HG02610 (cell line): ENCODE data around the gene SYNE2.
"Not testable (repeated sequence)": the region's sequence is repeated elsewhere in the genome, so short reads cannot be mapped to it uniquely, and the experiment has no call there.

Source experiments
- ATAC-seq: cut with Tn5 transposase; IDR thresholded peaks from one replicate; pipeline ENCODE4 v1.9.1; 2021; ENCODE audit warnings: mild to moderate bottlenecking, moderate library complexity; ENCODE audit not compliant: unreplicated experiment

Gene SYNE2

DNA sequence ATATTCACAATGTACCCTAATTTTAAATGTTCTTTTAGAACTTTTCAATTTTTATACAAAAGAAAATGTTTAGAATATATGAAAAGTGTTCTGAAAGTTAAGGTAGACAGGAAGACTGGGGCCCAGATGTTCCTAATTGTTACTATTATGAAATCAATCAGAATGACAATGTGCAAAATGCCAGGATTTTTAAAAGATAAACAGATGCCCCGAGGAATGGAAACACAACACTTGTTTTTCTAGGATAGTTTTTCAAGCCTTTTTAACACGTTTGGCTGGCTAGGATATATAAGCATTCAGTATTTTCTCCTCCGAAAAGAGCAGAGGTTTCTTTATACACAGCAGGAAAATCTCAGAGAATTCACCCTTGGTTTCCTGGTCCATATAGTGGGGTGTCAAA, 334.5 kb downstream of the SYNE2 start:
- ATAC-seq: no peak

DNA sequence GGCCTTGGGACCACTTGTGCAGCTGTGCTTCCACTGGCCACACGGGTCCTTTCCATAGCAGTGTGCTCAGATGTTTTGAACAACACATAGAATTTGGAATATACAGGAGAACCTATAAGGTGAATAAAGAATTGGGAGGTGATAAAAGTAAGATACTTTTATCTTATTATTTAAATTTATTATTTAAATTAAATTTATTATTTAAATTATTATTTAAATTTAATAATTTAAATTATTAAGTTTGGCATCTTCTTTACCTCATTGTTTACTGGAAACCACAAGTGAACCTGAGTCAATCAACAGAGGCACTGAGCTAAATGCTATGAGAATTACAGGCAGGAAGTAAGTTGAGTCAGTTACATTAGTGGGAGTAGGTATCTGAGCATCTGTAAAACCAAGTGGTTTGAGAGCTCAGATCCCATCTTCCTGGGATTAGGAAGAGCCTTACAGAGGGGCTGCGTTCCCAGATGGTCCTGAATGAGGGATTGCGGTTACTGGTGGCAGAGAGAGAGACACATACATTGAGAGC, 338.2 kb downstream of the SYNE2 start:
- ATAC-seq: no peak

DNA sequence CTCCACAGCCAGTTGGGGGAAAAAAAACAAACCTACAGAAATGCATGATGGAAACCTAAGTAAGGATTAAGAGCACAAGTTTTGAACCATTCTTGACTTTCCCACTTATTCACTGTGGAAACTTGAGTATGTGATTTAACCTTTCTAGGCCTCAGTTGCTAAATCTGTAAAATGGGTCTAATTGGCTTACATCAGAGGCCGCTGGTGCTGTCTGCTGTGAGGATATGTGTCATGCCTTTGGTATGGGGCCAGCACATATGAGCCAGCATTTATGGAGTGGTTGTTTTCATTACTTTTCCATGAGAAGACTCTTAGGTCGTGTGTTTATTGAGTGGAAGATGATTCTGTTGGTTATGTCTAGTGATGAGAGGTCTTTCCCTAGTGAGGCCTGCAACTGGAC, 339.0 kb downstream of the SYNE2 start:
- ATAC-seq: no peak

DNA sequence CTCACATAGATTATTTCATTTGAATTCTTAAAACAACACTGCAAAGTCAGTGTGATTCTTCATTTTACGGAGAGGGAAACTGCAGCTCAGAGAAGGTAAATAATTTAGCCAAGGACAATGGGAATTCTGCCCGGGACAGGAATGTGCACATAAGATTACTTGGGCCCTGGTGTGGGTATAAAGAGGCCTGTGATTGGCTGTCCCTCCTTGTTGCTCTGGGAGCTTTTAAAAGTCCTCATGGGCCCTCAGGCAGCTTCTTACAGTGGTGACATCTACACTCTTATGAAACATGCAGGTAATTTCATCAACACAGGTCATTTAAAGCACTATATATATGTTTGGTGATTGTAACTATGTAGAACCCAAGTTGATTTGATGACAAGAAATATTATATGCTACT, 341.0 kb downstream of the SYNE2 start:
- no peak for ATAC-seq

DNA sequence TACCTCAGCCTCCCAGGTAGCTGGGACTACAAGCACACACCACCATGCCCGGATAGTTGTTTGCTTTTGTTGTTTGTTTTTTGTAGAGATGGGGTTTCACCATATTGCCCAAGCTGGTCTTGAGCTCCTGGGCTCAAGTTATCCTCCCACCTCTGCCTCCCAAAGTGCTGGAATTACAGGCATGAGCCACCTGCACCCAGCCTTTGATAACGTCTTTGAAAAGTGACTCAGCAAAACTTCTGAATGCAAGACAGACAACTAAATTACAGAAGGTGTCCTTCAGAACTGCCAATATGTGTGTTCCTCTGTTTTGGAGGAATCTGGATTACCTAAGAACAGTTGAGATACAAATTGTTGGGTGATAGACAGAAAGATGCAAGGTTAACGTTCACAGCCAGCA, 341.6 kb downstream of the SYNE2 start:
- no peak for ATAC-seq

DNA sequence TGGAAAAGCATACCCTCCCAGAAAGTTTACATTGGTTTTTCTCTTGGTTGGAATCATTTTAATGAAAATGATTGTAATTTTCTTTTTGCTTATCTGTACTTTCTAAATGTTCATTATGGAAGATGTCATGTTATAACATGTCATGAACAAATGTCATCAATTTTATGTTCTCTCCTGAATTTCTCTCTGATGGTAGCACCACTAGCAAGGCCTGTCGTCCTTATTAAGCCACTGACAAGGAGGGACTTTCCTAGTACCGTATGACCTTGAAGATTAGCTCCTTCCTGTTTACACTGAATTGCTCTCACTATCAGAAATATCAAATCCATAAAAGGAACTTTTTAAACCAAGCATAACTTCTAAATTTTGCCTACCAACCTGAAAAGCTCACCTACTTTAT, 342.4 kb downstream of the SYNE2 start:
- ATAC-seq: peak; percentile 67

DNA sequence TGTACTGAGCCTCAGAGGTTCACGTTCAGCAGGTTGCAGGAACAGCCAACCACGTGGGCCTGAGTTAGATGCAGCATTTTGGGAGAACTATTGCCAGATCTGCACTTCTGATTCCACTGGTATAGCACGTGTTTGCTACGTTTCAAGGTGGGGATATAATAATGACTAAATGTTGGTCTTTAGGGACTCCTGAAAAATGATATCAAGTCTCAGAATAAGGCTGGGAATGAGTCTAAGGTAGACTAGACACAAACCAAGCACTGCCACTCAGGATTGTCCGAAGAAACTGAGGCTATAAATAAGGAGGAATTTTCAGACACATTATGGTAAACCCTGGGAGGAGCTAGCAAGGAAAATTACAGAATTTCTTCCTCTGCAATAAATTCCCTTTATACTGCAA, 343.3 kb downstream of the SYNE2 start:
- ATAC-seq: no peak

DNA sequence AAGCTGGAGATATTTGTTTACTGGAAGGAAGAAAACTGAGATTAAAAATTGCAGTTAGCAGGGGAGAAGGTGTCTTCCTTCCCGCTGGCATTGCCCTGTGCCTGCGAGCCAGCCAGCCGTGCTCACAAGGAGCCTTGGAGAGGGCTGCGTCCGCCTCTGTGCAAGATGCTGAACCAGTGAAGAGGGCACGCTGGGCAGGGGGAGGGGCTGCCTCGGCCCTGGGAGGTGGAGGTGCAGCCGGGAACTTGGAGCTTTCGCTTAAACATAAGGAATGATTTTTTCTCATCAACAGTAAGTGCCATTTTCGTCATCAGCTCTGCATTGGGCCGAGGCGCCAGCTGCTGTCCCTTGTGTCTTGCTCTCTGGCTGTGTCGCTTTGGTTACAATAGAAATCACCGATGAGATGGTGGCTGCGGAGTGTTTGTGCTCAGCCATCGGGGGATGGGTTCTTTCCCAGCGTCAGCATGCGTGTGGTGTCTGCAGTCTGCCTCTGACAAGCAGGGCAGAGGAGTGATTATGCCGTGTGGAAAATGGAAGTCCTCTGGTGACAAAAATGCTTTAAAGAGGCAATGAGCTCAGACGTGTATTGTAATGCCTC, 344.1 kb downstream of the SYNE2 start:
- peak; percentile 58 for ATAC-seq

DNA sequence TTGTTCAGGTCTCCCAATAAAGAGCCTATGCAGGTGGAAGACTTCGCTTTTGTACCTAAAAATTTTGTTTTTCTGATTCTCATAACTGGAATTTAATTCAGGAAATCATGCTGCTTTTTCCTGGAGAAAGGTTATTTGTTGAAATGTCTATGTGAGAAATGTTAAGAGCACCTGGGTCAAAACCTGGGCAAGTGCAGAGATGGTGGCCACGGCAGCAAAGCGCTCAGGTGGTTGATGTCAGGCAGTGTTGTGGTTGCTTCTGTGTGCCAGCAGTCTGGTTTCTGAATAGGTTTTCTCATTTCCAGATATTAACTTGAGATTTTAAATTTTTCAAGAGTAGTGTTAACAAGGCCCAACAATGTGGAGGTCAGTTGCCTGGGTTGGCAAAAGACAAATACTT, 345.2 kb downstream of the SYNE2 start:
- no peak for ATAC-seq

DNA sequence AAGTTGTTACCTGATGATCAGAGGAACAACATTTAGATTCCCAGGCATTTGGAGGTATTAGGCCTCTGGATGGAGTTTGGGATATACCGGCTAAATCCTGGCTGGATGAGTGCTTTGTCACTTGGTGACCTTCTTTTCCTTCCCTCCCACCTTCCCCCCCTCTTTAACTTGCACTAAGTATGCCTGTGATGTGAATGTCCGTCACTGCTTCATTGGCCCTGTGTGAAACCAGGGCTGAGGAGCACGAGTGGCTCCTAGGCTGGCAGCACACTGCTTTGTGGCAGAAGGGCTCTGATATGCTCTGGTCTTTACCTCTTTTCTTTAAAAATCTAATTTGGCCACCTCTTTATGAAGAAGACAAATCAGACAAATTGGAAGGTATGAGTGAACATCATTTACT, 345.7 kb downstream of the SYNE2 start:
- no peak for ATAC-seq

DNA sequence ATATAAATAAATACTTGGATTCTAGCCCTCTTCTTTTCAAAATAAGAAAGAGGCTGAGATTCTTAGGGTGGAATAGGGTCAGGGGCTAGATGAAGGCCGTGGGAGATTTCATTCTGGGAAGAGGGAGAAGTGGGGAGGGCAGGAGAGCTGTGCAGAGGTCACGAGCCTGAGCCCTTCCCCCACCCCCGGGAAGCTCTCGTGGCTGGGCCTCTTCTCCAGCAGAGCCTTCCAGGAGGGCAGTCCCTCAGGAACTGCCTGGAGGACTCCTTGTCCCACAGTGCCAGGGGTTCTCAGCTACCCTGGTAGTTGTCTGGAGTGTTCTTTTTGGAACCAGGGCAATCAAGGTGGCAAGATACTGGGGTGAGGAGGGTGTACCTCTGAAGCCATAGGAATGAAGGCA, 347.4 kb downstream of the SYNE2 start:
- no peak for ATAC-seq

DNA sequence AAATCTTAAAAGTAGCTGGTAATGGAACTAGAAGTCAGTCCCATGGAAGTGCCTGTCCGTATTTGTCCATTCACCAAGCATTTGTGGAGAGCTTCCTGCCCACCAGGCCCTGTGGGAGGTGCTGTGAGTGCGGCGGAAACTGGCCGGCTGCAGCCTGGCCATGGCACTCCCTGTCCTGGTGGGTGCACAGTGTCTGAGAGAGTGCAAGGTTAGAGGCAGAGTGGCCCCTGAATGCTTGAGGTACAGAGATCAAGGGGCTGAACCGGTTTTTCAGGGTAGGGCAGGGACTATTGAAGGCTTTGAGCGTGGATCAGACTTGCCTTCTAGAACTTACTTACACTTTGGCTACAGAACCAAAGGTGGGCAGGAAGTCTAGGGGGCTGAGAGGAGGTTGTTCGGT, 348.5 kb downstream of the SYNE2 start:
- no peak for ATAC-seq

DNA sequence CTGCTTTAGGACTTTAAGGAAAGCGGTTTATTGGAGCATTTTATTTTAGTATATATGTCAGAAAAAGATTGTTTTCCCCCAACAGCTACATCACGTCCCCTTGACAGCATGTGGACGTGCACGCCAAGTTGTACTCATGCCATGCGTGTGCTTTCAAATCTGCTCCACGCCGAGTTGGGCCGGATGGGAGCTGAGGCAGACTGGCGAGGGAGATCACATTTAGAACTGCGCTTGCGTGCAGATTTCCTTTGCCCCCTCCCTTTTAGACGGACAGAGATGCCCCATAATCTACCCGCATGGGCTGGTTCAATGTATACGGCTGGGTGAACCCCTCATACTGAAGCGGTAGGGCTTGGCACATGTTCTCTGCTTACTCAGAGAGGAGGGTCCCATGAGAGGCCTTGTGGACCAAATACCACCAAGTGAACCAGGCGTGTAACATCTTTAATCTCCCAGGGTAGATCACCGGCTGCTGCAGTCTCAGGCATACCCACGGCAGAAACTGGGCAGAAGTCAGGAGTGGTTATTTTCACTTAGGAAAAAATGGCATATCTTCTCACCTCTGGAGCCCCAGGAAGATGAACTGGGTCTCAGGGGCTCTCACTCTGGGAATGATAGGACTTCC, 349.2 kb downstream of the SYNE2 start:
- no peak for ATAC-seq

DNA sequence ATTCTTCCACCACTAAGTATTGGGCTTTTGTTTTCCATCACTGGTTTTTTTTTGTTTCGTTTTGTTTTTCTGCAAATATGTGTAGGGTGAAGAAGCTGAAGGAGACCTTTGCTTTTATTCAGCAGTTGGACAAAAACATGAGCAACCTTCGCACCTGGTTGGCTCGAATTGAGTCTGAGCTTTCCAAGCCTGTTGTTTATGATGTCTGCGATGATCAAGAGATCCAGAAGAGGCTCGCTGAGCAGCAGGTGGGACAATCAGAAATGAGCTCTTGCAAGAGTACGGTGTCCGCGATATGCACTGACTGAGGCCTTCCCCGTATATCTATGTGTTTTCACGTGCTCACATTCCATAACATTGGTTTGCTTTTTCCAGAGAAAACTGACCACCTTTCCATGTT, 349.9 kb downstream of the SYNE2 start:
- no peak for ATAC-seq

DNA sequence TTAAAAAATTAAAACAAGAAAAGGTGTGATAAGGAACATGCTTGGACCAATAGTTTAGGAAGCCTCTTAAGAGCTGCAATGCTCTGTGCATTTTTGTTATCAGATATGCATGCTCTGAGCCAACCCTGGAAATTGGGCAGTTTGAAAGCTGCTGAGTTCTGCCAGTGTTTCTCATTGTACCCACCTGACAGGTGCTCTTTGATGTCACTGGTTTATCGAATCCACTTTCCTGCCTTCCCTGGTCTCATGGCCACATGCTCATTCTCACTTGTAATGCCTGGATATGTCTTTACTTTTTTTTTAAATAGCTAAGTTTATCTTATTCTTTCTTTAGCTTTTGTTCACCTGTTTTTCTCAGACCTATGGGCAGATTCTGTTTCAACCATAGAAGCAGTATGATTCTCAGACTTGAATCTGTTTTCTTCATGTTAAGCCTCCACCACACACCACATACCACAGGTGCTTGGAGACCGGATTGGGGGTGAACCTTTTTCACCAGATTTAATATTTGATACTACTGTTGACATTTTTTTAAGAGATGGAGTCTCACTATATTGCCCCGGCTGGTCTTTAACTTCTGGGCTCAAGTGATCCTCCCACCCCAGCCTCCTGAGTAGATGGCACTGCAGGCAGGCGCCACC, 350.7 kb downstream of the SYNE2 start:
- ATAC-seq: no peak

DNA sequence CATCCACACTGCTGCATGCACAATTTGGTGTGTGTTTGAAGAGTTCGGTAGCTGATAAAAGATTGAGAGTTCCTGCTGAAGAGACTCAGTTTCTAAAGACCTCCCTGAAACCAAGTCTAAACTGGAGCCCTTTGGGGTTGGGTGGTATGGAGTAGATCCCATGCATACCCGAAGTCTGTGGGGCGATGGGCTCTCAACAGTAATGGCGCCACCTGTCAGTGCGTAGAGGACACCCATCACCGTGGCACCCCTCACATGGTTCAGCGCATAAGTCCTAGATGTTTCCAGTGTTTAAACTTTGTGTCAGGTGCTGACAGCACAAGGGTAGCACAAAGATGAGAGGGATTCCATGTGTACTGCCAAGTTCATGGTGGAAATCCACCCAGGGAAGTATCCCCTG, 355.5 kb downstream of the SYNE2 start:
- ATAC-seq: no peak

DNA sequence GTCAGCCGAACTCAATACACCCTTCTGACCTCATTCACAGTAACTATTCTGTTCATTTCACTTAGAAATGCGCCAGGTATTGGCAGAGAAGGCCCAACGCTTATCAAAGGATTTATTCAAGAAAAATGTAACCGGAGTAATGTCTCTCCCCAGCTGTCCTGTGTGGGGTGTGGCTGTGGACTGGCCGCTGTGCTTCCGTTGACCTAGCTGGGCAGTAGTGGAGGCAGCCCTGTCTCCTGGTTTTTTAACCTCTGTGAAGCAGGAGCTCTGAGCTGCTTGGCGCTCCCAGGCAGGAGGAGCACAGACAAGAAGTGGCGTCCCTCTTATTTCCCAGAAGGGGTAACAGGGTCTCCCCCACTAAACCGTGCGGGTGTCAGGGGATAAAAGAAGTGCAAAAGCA, 356.2 kb downstream of the SYNE2 start:
- ATAC-seq: no peak

DNA sequence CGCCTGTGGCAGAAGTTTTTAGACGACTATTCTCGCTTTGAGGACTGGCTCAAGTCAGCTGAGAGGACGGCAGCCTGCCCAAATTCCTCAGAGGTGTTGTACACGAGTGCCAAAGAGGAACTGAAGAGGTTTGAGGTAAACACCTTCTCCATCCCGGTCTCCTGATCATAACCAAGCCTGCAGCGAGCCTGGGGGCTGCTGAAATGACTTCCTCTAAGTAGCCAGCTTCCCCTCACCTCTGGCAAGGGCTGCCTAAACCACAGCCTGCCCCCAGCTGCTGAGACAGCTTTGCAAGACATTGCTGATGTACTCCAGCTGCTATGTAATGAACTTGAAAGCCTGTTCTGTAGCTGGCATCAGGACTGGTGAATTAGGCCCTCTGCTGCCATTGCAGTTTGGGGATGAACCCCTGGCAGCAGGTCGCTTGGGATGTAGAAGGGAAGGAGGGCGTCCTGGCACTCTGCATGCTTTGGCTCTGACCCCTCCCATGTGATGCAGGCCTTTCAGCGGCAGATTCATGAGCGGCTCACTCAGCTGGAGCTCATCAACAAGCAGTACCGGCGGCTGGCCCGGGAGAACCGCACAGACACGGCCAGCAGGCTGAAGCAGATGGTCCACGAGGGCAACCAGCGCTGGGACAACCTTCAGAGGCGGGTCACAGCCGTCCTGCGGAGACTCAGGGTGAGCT, 356.8 kb downstream of the SYNE2 start:
- peak; percentile 74 for ATAC-seq

DNA sequence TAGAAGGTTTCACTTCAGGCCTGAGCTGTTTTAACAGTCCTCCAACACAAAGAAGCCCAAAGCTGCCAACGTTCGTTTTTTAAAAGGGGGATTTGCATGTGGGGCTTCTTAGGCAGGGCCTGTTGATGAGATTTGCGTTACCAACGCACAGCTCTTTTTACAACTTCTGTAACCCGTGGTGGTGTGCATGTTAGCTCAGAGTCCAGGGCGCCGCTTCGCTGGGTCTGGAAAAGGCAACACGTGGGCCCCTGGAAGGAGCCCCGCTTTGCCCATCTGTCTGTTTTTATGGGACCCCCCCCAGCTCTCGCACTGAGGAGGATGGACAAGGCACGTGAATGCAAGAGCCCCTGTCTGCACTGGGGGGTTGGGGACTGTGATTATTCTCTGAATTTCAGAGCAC, 357.4 kb downstream of the SYNE2 start:
- ATAC-seq: no peak

DNA sequence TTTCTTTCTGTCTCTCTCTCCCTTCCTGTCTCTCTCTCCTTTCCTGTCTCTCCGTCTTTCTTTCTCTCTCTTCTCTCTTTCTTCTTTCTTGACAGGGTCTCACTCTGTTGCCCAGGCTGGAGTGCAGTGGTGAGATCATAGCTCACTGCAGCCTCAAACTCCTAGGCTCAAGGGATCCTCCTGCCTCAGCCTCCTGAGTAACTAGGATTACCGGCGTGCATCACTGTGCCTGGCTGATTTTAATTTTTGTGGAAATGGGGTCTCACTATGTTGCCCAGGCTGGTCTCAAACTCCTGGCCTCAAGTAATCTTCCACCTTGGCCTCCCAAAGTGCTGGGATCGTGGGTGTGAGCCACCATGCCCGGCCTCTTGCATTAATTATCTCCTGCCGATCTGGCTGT, 358.1 kb downstream of the SYNE2 start:
- not testable (repeated sequence) for ATAC-seq

DNA sequence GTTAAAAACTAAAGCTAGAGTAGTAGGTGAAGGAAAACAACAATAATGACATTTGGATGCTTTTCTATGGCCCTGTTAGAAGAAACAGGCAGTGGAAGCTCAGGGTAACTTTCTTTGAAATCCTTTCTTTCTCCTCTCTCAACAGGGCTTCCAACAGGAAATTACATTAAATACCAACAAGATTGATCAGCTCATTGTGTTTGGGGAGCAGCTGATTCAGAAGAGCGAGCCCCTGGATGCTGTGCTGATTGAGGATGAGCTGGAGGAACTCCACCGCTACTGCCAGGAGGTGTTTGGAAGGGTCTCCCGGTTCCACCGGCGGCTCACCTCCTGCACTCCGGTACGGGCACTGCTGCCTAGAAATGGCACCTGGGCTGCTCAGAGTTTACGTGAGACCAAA, 359.9 kb downstream of the SYNE2 start:
- ATAC-seq: no peak

DNA sequence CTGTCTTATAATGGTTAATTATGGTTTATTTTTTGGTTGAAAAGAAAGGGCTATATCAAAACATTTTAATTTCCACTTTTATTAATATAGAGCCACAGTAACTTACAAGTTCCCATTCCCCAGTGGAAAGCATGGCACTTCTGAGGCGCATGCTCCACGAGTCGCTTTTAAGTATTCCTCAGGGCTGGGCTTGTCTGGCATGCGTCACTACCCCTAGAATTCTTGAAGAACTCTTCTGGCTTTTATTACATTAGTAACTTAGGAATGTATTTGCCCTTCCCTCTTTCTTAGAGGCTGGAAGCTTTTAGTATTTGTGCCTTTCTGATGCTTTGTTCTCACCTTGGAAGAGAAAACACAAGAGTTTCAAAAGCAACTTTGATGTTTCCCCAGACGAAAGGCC, 360.3 kb downstream of the SYNE2 start:
- ATAC-seq: no peak
